GM06990 (cell line): Measurements from ENCODE around the gene DHX15.

Source experiments
- DNase-seq: peaks from one replicate; pipeline ENCODE4 v3.0.0-alpha.2; 2011; ENCODE audit not compliant: insufficient read length; ENCODE audit errors: extremely low read depth
- H3K27me3 ChIP-seq: replicated peaks from 2 replicates; pipeline ENCODE4 v1.6.0; 2011; ENCODE audit warnings: low read length; ENCODE audit not compliant: control insufficient read depth, insufficient read depth
- H3K36me3 ChIP-seq: 2 replicates; pipeline ENCODE4 v1.5.1; 2011; ENCODE audit warnings: low read length; ENCODE audit not compliant: control insufficient read depth, insufficient read depth
- H3K4me3 ChIP-seq: replicated peaks from 2 replicates; pipeline ENCODE4 v1.5.1; 2011; ENCODE audit warnings: low read depth, mild to moderate bottlenecking, control low read depth, low read length
- TF ChIP-seq, protein P1 (sequence below): IDR thresholded peaks from 2 replicates; pipeline ENCODE4 v1.5.1; 2011; ENCODE audit warnings: low read length, control low read depth, mild to moderate bottlenecking, inconsistent platforms; ENCODE audit not compliant: insufficient read depth, poor library complexity, severe bottlenecking

The DHX15 gene

DNA sequence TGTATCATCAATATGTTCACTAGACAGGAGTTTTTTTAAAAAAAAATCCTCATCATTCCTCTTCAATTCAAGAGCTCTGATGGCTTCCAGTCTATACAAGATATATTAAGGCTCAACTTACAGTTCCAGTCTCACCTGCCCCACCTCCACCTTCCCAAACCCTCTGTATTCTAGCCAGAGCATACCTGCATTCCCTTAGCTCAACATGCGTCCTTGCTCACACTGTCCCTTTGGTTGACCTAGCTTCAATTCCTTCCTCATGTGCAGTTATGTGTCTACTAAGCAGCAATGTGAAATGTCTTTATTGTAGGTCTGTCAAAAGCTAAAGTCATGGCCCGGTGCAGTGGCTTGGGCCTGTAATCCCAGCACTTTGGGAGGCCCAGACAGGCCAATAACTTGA lies 10.8 kb downstream of the DHX15 start:
- H3K4me3 ChIP-seq: no peak overlapping the region
- no peaks in the 10 kb centered on the region for H3K27me3 ChIP-seq
- no peak for DNase-seq
- TF ChIP-seq, protein P1, sequence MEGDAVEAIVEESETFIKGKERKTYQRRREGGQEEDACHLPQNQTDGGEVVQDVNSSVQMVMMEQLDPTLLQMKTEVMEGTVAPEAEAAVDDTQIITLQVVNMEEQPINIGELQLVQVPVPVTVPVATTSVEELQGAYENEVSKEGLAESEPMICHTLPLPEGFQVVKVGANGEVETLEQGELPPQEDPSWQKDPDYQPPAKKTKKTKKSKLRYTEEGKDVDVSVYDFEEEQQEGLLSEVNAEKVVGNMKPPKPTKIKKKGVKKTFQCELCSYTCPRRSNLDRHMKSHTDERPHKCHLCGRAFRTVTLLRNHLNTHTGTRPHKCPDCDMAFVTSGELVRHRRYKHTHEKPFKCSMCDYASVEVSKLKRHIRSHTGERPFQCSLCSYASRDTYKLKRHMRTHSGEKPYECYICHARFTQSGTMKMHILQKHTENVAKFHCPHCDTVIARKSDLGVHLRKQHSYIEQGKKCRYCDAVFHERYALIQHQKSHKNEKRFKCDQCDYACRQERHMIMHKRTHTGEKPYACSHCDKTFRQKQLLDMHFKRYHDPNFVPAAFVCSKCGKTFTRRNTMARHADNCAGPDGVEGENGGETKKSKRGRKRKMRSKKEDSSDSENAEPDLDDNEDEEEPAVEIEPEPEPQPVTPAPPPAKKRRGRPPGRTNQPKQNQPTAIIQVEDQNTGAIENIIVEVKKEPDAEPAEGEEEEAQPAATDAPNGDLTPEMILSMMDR: no peak
- H3K36me3 ChIP-seq: peaks cover 9% of the 10 kb centered on the region

DNA sequence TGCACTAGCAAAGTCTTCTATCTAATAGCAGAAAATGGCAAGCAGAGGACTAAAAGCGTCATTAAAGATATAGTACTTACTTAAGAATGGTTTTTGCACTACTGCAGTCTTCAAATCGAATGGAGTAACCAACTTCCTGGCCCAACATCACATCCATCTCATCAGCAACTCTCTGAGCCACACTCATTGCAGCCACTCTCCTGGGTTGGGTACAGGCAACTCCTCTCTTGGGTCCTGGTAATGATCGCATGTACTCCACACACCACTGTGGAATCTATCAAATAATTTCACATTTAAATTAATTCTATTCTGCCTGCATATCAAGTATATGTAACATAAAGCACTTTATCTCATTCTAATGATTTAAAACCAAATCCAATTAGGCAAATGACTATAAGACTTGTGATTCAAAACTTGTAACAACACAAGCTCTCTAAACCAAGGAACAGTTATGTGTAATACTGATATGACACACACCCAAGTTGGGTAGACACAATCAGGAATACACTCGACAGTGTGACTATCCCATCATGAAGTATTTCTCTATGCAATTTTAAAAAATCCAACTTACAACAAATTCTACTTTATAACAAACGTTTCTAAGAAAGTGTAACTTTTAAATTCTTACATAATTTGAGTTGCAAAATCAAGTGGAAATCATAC lies 13.6 kb downstream of the DHX15 start:
- TF ChIP-seq, protein P1: no peak
- DNase-seq: no peak
- peaks cover 7% of the 10 kb centered on the region for H3K36me3 ChIP-seq
- no peaks in the 10 kb centered on the region for H3K27me3 ChIP-seq
- no peak overlapping the region for H3K4me3 ChIP-seq

DNA sequence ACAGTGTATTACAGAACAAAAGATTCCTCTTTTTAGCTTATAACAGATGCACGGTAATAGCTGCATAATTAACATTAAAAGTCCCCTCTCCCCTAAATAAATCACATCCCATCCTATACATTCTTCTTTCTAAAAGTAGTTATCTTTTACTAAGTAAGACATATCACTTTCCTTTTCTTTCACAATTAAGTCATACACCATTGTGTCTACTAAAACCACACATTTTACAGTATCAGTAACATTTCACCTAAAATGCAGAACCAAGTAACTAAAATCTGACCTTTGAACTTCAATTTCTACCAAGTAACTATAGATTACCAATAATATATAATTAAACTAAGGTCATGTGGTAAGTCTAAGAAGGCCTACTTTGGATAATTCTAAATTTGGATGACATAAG lies 14.2 kb downstream of the DHX15 start:
- Histone ChIP-seq H3K36me3 (peaks cover 7% of the 10 kb centered on the region), H3K4me3 (no peak overlapping the region), H3K27me3 (no peaks in the 10 kb centered on the region)
- no peak for DNase-seq
- TF ChIP-seq, protein P1: no peak

DNA sequence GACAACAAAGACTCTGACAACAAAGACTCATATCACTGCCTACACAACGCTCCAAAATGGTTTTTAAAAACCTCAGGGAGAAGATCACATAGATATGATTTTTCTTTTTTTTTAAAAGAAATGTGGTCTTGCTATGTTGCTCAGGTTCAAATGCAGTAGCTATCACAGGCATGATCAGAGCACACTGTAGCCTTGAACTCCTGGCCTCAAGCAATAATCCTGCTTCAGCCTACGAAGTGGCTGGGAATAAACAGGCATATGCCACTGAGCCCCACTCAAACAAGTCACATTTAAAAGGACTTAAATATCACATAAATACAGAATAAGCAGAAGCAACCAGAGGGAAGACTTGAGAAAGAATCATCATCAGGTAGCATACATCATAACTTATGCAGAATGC lies 14.7 kb downstream of the DHX15 start:
- DNase-seq: no peak
- TF ChIP-seq, protein P1: no peak
- Histone ChIP-seq H3K4me3 (no peak overlapping the region), H3K36me3 (peaks cover 7% of the 10 kb centered on the region), H3K27me3 (no peaks in the 10 kb centered on the region)

DNA sequence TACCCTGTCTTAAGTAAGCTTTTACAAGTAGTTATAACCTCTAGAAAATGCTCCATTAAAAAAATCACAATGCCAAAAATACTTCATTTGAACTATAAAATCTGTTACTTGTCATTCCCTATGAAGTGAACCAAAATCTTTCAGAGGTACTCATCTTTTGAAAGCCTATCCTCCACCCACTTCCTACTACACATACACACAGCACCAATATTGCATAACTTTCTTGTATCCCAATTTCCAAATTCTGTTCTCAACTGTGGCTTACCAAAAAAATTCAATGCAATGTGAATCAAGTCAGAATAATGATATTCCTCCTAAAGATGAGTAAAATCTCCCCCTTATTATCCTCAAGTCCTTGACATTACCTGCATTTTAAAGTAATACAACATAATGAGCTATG lies 15.9 kb downstream of the DHX15 start:
- H3K27me3 ChIP-seq: no peaks in the 10 kb centered on the region
- DNase-seq: no peak
- peaks cover 3% of the 10 kb centered on the region for H3K36me3 ChIP-seq
- TF ChIP-seq, protein P1: no peak
- H3K4me3 ChIP-seq: no peak overlapping the region

DNA sequence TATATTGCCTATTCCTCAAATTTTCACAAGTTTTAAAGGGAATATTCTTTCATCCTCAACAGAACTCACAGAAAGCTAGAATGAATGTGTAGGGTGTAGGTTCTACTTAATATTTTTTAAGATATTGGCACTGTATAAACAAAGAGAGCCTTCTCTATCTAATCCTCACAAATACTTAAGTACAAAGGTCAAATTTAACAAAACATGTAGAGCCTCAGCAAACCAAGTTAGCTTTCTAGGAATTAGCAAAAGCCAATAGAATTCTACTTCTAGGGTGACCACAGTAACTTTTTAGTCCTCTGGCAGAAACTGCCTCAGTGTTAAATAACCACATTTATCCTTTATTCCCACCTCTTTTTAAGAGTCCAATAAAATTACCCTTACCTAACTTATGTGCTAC lies 19.3 kb downstream of the DHX15 start:
- H3K4me3 ChIP-seq: no peak overlapping the region
- TF ChIP-seq, protein P1: no peak
- no peaks in the 10 kb centered on the region for H3K27me3 ChIP-seq
- no peaks in the 10 kb centered on the region; the same call in 1 of the 2 replicates for H3K36me3 ChIP-seq
- no peak for DNase-seq
